IMR-90 (cell line): ENCODE data around the gene PLA2G4E. TPM values are rescaled to one million over a fixed set of nuclear protein-coding genes. Genes with fewer than 3 reads are reported as not detected.

Experiments
- ATAC-seq: fragments of 200-7000 bp; cut with Tn5 transposase; 2 replicates; pipeline ENCODE4 v1.9.1; 2020; ENCODE audit warnings: low read depth, mild to moderate bottlenecking, moderate library complexity
- BruUV-seq: library from RNA; stranded (reverse); fragments of 400-500 nt; replicated peaks from 2 replicates; lab custom pipeline; 2021; lab: Mats Ljungman, UMichigan
- CTCF ChIA-PET: fragments of 300-600 bp; formaldehyde crosslinking; extraction: SDS; loops from one replicate; lab custom pipeline; 2021; ENCODE audit warnings: antibody characterized with exemption; lab: Yijun Ruan, JAX
- POLR2A ChIA-PET: fragments of 300-600 bp; sonication (Branson Sonifier 250); formaldehyde crosslinking; loops from one replicate; lab custom pipeline; 2022; ENCODE audit warnings: antibody characterized with exemption; ENCODE audit not compliant: unreplicated experiment; lab: Charles Lee
- DNase-seq: peaks from one replicate; pipeline ENCODE4 v3.0.0; 2013
- H2AFZ ChIP-seq: replicated peaks from 2 replicates; pipeline ENCODE3; 2013; ENCODE audit warnings: low read length, mild to moderate bottlenecking; ENCODE audit not compliant: poor library complexity
- H2AK5ac ChIP-seq: 2 replicates; pipeline ENCODE4 v1.6.1; 2013; ENCODE audit warnings: low read depth, low read length, inconsistent platforms
- H2AK9ac ChIP-seq: replicated peaks from 2 replicates; pipeline ENCODE3; 2013; ENCODE audit warnings: mild to moderate bottlenecking, low read depth, low read length, moderate library complexity; ENCODE audit not compliant: poor library complexity
- H2BK120ac ChIP-seq: 2 replicates; pipeline ENCODE4 v1.6.1; 2013; ENCODE audit warnings: low read depth, low read length, inconsistent platforms
- H2BK15ac ChIP-seq: 3 replicates; pipeline ENCODE4 v1.6.1; 2013; ENCODE audit warnings: low read depth, low read length, inconsistent platforms
- H2BK20ac ChIP-seq: 2 replicates; pipeline ENCODE4 v1.6.1; 2013; ENCODE audit warnings: low read depth, mild to moderate bottlenecking, inconsistent platforms, low read length, moderate library complexity
- H2BK5ac ChIP-seq: 2 replicates; pipeline ENCODE4 v1.6.1; 2013; ENCODE audit warnings: mild to moderate bottlenecking, low read depth, low read length, inconsistent platforms; ENCODE audit not compliant: poor library complexity, severe bottlenecking
- H3K14ac ChIP-seq: replicated peaks from 2 replicates; pipeline ENCODE4 v1.6.1; 2013; ENCODE audit warnings: low read depth, low read length, inconsistent platforms
- H3K18ac ChIP-seq: 2 replicates; pipeline ENCODE4 v1.6.1; 2013; ENCODE audit warnings: low read depth, low read length, control low read depth
- H3K23ac ChIP-seq: 2 replicates; pipeline ENCODE4 v1.6.1; 2013; ENCODE audit warnings: low read depth, low read length, inconsistent platforms
- H3K27ac ChIP-seq: 2 replicates; pipeline ENCODE4 v1.5.1; 2013; ENCODE audit warnings: mild to moderate bottlenecking, control low read depth, low read length; ENCODE audit not compliant: insufficient read depth
- H3K27me3 ChIP-seq: 2 replicates; pipeline ENCODE4 v1.6.1; 2013; ENCODE audit warnings: low read length; ENCODE audit not compliant: control insufficient read depth, insufficient read depth
- H3K36me3 ChIP-seq: 2 replicates; pipeline ENCODE4 v1.6.1; 2013; ENCODE audit warnings: low read length, mixed read lengths; ENCODE audit not compliant: control insufficient read depth, insufficient read depth
- H3K4ac ChIP-seq: 2 replicates; pipeline ENCODE4 v1.6.1; 2013; ENCODE audit warnings: low read depth, low read length, inconsistent platforms
- H3K4me1 ChIP-seq: 2 replicates; pipeline ENCODE4 v1.6.1; 2013; ENCODE audit warnings: low read length, mixed read lengths; ENCODE audit not compliant: control insufficient read depth, insufficient read depth
- H3K4me2 ChIP-seq: 2 replicates; pipeline ENCODE4 v1.6.1; 2013; ENCODE audit warnings: low read depth, mild to moderate bottlenecking, control low read depth, low read length, moderate library complexity
- H3K4me3 ChIP-seq: 2 replicates; pipeline ENCODE4 v1.5.1; 2013; ENCODE audit warnings: low read depth, mild to moderate bottlenecking, control low read depth, low read length, moderate library complexity; ENCODE audit not compliant: insufficient read depth
- H3K56ac ChIP-seq: 2 replicates; pipeline ENCODE4 v1.6.1; 2013; ENCODE audit warnings: low read length, inconsistent platforms; ENCODE audit not compliant: insufficient read depth; ENCODE audit errors: extremely low read depth
- H3K79me1 ChIP-seq, 2 experiments: 2 replicates each; pipeline ENCODE4 v1.6.1; 2013; ENCODE audit warnings: low read length in 2 of 2, inconsistent platforms in 1 of 2, low read depth in 1 of 2
- H3K9ac ChIP-seq: 2 replicates; pipeline ENCODE4 v1.6.1; 2013; ENCODE audit warnings: low read depth, low read length, control low read depth
- H3K9me1 ChIP-seq: 2 replicates; pipeline ENCODE4 v1.6.1; 2013; ENCODE audit warnings: low read length, inconsistent platforms; ENCODE audit not compliant: insufficient read depth
- H3K9me3 ChIP-seq: 2 replicates; pipeline ENCODE4 v1.6.1; 2013; ENCODE audit warnings: low read length; ENCODE audit not compliant: control insufficient read depth, insufficient read depth
- H4K20me1 ChIP-seq: 2 replicates; pipeline ENCODE4 v1.6.1; 2013; ENCODE audit warnings: low read length, inconsistent platforms; ENCODE audit not compliant: insufficient read depth
- H4K5ac ChIP-seq: 2 replicates; pipeline ENCODE4 v1.6.1; 2013; ENCODE audit warnings: mild to moderate bottlenecking, low read depth, low read length, control low read depth
- H4K8ac ChIP-seq, 2 experiments: 2 replicates each; pipeline ENCODE4 v1.6.1; 2013; ENCODE audit warnings: low read depth in 2 of 2, low read length in 2 of 2, control low read depth in 1 of 2, inconsistent platforms in 1 of 2
- H4K91ac ChIP-seq: 2 replicates; pipeline ENCODE4 v1.6.1; 2013; ENCODE audit warnings: low read depth, low read length, inconsistent platforms; ENCODE audit not compliant: insufficient read depth
- BHLHE40 ChIP-seq: fragments of 150-350 bp; IDR thresholded peaks from 2 replicates; pipeline ENCODE4 v1.6.1; 2016; ENCODE audit warnings: mild to moderate bottlenecking, low read depth, low read length
- CEBPB ChIP-seq: IDR thresholded peaks from 2 replicates; pipeline ENCODE4 v1.6.1; 2012; ENCODE audit warnings: low read depth, low read length, improper control_type of control experiment
- CHD1 ChIP-seq: IDR thresholded peaks from 2 replicates; pipeline ENCODE4 v1.6.1; 2012; ENCODE audit warnings: low read depth, low read length, improper control_type of control experiment
- CTCF ChIP-seq: conservative IDR thresholded peaks from 2 replicates; pipeline ENCODE4 v1.5.1; 2012; ENCODE audit warnings: mild to moderate bottlenecking, low read depth, low read length, improper control_type of control experiment
- FOS ChIP-seq: fragments of 150-350 bp; IDR thresholded peaks from 2 replicates; pipeline ENCODE4 v1.6.1; 2016; ENCODE audit warnings: low read depth, low read length
- MAFK ChIP-seq: IDR thresholded peaks from 2 replicates; pipeline ENCODE4 v1.6.1; 2012; ENCODE audit warnings: low read depth, low read length, improper control_type of control experiment
- MAZ ChIP-seq: IDR thresholded peaks from 2 replicates; pipeline ENCODE4 v1.6.1; 2012; ENCODE audit warnings: low read depth, mild to moderate bottlenecking, low read length, improper control_type of control experiment, moderate library complexity, borderline replicate concordance
- MXI1 ChIP-seq: IDR thresholded peaks from 2 replicates; pipeline ENCODE4 v1.6.1; 2012; ENCODE audit warnings: low read depth, mild to moderate bottlenecking, low read length, moderate library complexity, borderline replicate concordance
- NFE2L2 ChIP-seq: fragments of 150-350 bp; IDR thresholded peaks from 2 replicates; pipeline ENCODE4 v1.6.1; 2016; ENCODE audit warnings: low read depth, mild to moderate bottlenecking, low read length
- POLR2A ChIP-seq: IDR thresholded peaks from 2 replicates; pipeline ENCODE4 v1.6.1; 2012; ENCODE audit warnings: mild to moderate bottlenecking, low read depth, low read length
- RAD21 ChIP-seq: IDR thresholded peaks from 2 replicates; pipeline ENCODE4 v1.6.1; 2012; ENCODE audit warnings: low read length, improper control_type of control experiment
- RCOR1 ChIP-seq: IDR thresholded peaks from 2 replicates; pipeline ENCODE4 v1.6.1; 2012; ENCODE audit warnings: mild to moderate bottlenecking, low read length, improper control_type of control experiment; ENCODE audit not compliant: insufficient replicate concordance
- RFX5 ChIP-seq: IDR thresholded peaks from 2 replicates; pipeline ENCODE4 v1.8.0; 2012; ENCODE audit warnings: low read depth, mild to moderate bottlenecking, low read length, moderate library complexity
- SMC3 ChIP-seq: fragments of 150-350 bp; IDR thresholded peaks from 2 replicates; pipeline ENCODE4 v1.6.1; 2016; ENCODE audit warnings: low read depth, mild to moderate bottlenecking, antibody characterized with exemption, low read length, moderate library complexity
- WGBS, 2 experiments: methylation state at CpG; one replicate each; pipeline versions ENCODE4 v1.1.5 to v1.1.7; 2013; ENCODE audit warnings: missing lambda C conversion rate in 2 of 2; ENCODE audit not compliant: insufficient read length in 1 of 2; ENCODE audit errors: extremely low coverage in 2 of 2; 5-methylcytosine and 5-hydroxymethylcytosine counted together
- dilution Hi-C: fragments of 300-500 bp; cut with HindIII; formaldehyde crosslinking; loops from one replicate; pipeline ENCODE4 v1.14.3; 2018; ENCODE audit warnings: low sequenced_read_pairs; ENCODE audit not compliant: unreplicated experiment
- in situ Hi-C: fragments of 300-500 bp; cut with MboI; formaldehyde crosslinking; loops from 3 replicates; pipeline ENCODE4 v1.14.3; 2019; ENCODE audit warnings: low sequenced_read_pairs, inconsistent platforms, mixed read lengths
- intact Hi-C: fragments of 100-400 bp; cut with micrococcal nuclease; formaldehyde crosslinking; loops from 2 replicates; pipeline ENCODE4 v1.10.0; 2022
- polyA plus RNA-seq, 3 experiments: library from polyadenylated mRNA; depleted of rRNA; stranded (reverse); fragments of >200 nt; gene quantifications; 2 replicates each; pipeline ENCODE4 v1.2.3, GENCODE V29; 2012; ENCODE audit warnings: low replicate concordance in 1 of 3
- total RNA-seq: library from RNA; depleted of rRNA; stranded (reverse); fragments of >200 nt; gene quantifications from 2 replicates; pipeline ENCODE4 v1.2.3, GENCODE V29; 2012
- TF ChIP-seq, protein P1 (sequence below): fragments of 150-350 bp; IDR thresholded peaks from 2 replicates; pipeline ENCODE4 v1.6.1; 2016; ENCODE audit warnings: low read depth, mild to moderate bottlenecking, low read length, moderate library complexity, borderline replicate concordance
- TF ChIP-seq, protein P2 (sequence below): fragments of 150-350 bp; IDR thresholded peaks from 2 replicates; pipeline ENCODE4 v1.6.1; 2017; ENCODE audit warnings: mild to moderate bottlenecking, antibody characterized with exemption, low read length, low read depth

PLA2G4E gene
- total and polyA plus RNA-seq, 2 of the 4 experiments (the other 2 are of a cell fraction): not detected

GRCh38 chr15:42027521-42027920 is 6.7 kb upstream of the PLA2G4E start:
- ChIA-PET POLR2A (no interaction called here), CTCF (no interaction called here)
- Histone ChIP-seq H3K23ac (no peak overlapping the region), H3K4me3 (no peak overlapping the region), H2BK5ac (no peak overlapping the region), H2AFZ (no peak overlapping the region), H3K56ac (no peak overlapping the region), H3K18ac (no peak overlapping the region), H2AK5ac (no peak overlapping the region), H4K5ac (no peak overlapping the region), H3K9me1 (no peaks in the 10 kb centered on the region), H3K14ac (no peak overlapping the region), H4K8ac (no peak overlapping the region), H2BK120ac (no peak overlapping the region), H3K27me3 (peaks cover 54% of the 10 kb centered on the region), H4K20me1 (no peaks in the 10 kb centered on the region), H3K4ac (no peak overlapping the region), H3K9ac (no peak overlapping the region), H3K9me3 (peaks cover 6% of the 10 kb centered on the region; the same call in 1 of the 2 replicates), H3K4me1 (no peaks in the 10 kb centered on the region), H4K91ac (no peak overlapping the region), H3K79me1 (no peaks in the 10 kb centered on the region), H2BK20ac (no peak overlapping the region), H3K4me2 (no peak overlapping the region), H2BK15ac (no peak overlapping the region), H3K36me3 (no peaks in the 10 kb centered on the region), H3K27ac (no peak overlapping the region), H2AK9ac (no peak overlapping the region)
- DNase-seq (no peak), ATAC-seq (no peak)
- dilution Hi-C loops: no loop called here
- intact Hi-C loops: no loop called here
- WGBS, 2 experiments: 50% methylated on average over 6 of the region's 7 CpGs; no CpG with 5 or more reads in 1 of the 2 experiments
- no peak for TF ChIP-seq SMC3
- no peak for TF ChIP-seq BHLHE40
- no peak for TF ChIP-seq RAD21
- TF ChIP-seq, protein P1, sequence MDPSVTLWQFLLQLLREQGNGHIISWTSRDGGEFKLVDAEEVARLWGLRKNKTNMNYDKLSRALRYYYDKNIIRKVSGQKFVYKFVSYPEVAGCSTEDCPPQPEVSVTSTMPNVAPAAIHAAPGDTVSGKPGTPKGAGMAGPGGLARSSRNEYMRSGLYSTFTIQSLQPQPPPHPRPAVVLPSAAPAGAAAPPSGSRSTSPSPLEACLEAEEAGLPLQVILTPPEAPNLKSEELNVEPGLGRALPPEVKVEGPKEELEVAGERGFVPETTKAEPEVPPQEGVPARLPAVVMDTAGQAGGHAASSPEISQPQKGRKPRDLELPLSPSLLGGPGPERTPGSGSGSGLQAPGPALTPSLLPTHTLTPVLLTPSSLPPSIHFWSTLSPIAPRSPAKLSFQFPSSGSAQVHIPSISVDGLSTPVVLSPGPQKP: no peak
- TF ChIP-seq MAZ: no peak
- no peak for TF ChIP-seq RCOR1
- no peak for TF ChIP-seq RFX5
- no peak for TF ChIP-seq MXI1
- TF ChIP-seq, protein P2, sequence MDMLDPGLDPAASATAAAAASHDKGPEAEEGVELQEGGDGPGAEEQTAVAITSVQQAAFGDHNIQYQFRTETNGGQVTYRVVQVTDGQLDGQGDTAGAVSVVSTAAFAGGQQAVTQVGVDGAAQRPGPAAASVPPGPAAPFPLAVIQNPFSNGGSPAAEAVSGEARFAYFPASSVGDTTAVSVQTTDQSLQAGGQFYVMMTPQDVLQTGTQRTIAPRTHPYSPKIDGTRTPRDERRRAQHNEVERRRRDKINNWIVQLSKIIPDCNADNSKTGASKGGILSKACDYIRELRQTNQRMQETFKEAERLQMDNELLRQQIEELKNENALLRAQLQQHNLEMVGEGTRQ: no peak
- no peak for TF ChIP-seq FOS
- no peak for TF ChIP-seq CTCF
- no peak for TF ChIP-seq CEBPB
- TF ChIP-seq POLR2A: no peak
- TF ChIP-seq CHD1: no peak
- no peak for TF ChIP-seq NFE2L2
- no peak for TF ChIP-seq MAFK
- no TSS peak for BruUV-seq
- in situ Hi-C loops: no loop called here
